Fibroblast of the aortic adventitia (primary cell): ENCODE data around the gene EXOSC2. TPM values are rescaled to one million over a fixed set of nuclear protein-coding genes. Genes with fewer than 3 reads are reported as not detected.

Experiments used
- DNase-seq: peaks from one replicate; pipeline ENCODE4 v3.0.0-alpha.2; 2010; ENCODE audit warnings: low read depth
- H3K4me3 ChIP-seq: 2 replicates; pipeline ENCODE4 v1.5.1; 2011; ENCODE audit warnings: low read depth, mild to moderate bottlenecking, control low read depth, low read length, moderate library complexity
- CTCF ChIP-seq: IDR thresholded peaks from 2 replicates; pipeline ENCODE4 v1.5.1; 2011; ENCODE audit warnings: mild to moderate bottlenecking, low read length, control low read depth, inconsistent platforms; ENCODE audit not compliant: insufficient read depth
- total RNA-seq: library from RNA; depleted of rRNA; stranded (reverse); fragments of >200 nt; gene quantifications from 2 replicates; pipeline ENCODE4 v1.2.3, GENCODE V29; 2012; ENCODE audit warnings: low replicate concordance

Gene EXOSC2
- total RNA-seq, 1 donor, result 31.5 TPM

- no peak for TF ChIP-seq CTCF
- H3K4me3 ChIP-seq, result no peak overlapping the region
- no peak for DNase-seq
Observed at GRCh38 chr9:130663977-130664250, 29.7 kb upstream of the EXOSC2 start.

GRCh38 chr9:130664251-130665028 lies 29.1 kb upstream of the EXOSC2 start, which contains the start of gene PRDM12:
PRDM12 (plus strand) TSS chr9:130664594; CDS start chr9:130664654, 60 bp downstream.
- no peak for DNase-seq
- no peak for TF ChIP-seq CTCF
- H3K4me3 ChIP-seq, result no peak within 1 kb of the TSS

GRCh38 chr9:130665029-130665430 lies 28.6 kb upstream of the EXOSC2 start:
- TF ChIP-seq CTCF, result no peak
- DNase-seq, result no peak
- no peak overlapping the region for H3K4me3 ChIP-seq

GRCh38 chr9:130665431-130666392 lies 27.9 kb upstream of the EXOSC2 start:
- no peak overlapping the region for H3K4me3 ChIP-seq
- TF ChIP-seq CTCF, result no peak
- DNase-seq, result no peak

GRCh38 chr9:130666393-130667119 lies 27.0 kb upstream of the EXOSC2 start:
- no peak for DNase-seq
- H3K4me3 ChIP-seq, result no peak overlapping the region
- TF ChIP-seq CTCF, result no peak

- H3K4me3 ChIP-seq, result no peak overlapping the region
- no peak for TF ChIP-seq CTCF
- no peak for DNase-seq
Observed at GRCh38 chr9:130667120-130667435, 26.5 kb upstream of the EXOSC2 start.
